HT1080 (cell line): ENCODE data around the gene SSH2. TPM values are rescaled to one million over a fixed set of nuclear protein-coding genes. Genes with fewer than 3 reads are reported as not detected.

Source experiments
- DNase-seq: peaks from one replicate; pipeline ENCODE4 v3.0.0-alpha.2; 2015; ENCODE audit warnings: low read depth
- total RNA-seq: library from RNA; depleted of rRNA; stranded (reverse); fragments of >200 nt; shearing (Covaris generic); gene quantifications from 2 replicates; pipeline ENCODE4 v1.2.3, GENCODE V29; 2014

Gene SSH2
- total RNA-seq, 1 experiment from 2014 or later: 15.8 TPM

- no peak for DNase-seq
These were observed 313.6 kb downstream of the SSH2 start for GRCh38 chr17:29616300-29617048.

GRCh38 chr17:29615492-29616299, 314.3 kb downstream of the SSH2 start:
- no peak for DNase-seq

- no peak for DNase-seq
These were observed 315.0 kb downstream of the SSH2 start for GRCh38 chr17:29615048-29615385.

- DNase-seq: no peak
These were observed 315.5 kb downstream of the SSH2 start for GRCh38 chr17:29614349-29615047.

- DNase-seq: no peak
These were observed 316.2 kb downstream of the SSH2 start for GRCh38 chr17:29613856-29614255.

- DNase-seq: no peak
These were observed 316.6 kb downstream of the SSH2 start for GRCh38 chr17:29613352-29613837.

GRCh38 chr17:29612404-29613280, 317.4 kb downstream of the SSH2 start:
- no peak for DNase-seq

- DNase-seq: no peak
These were observed 318.0 kb downstream of the SSH2 start for GRCh38 chr17:29612094-29612403.

GRCh38 chr17:29611351-29612093, 318.5 kb downstream of the SSH2 start:
- no peak for DNase-seq

GRCh38 chr17:29610395-29610794, 319.6 kb downstream of the SSH2 start:
- DNase-seq: no peak

- no peak for DNase-seq
These were observed 321.0 kb downstream of the SSH2 start for GRCh38 chr17:29608986-29609385.

GRCh38 chr17:29607557-29608195, 322.4 kb downstream of the SSH2 start:
- no peak for DNase-seq

- DNase-seq: no peak
These were observed 326.8 kb downstream of the SSH2 start for GRCh38 chr17:29603109-29603674.

- no peak for DNase-seq
These were observed 332.5 kb downstream of the SSH2 start for GRCh38 chr17:29597361-29598172.

GRCh38 chr17:29596811-29597210, 333.2 kb downstream of the SSH2 start:
- DNase-seq: no peak

- DNase-seq: no peak
These were observed 333.9 kb downstream of the SSH2 start for GRCh38 chr17:29595943-29596774.

- peak; percentile 64 for DNase-seq
These were observed 334.7 kb downstream of the SSH2 start for GRCh38 chr17:29595107-29595942.
